ENCODE data around the gene ZNF423.

The ZNF423 gene

GRCh38 chr16:49452108-49452507 lies 403.8 kb downstream of the ZNF423 start:
- no peak for DNase-seq

GRCh38 chr16:49446805-49447204 lies 409.1 kb downstream of the ZNF423 start:
- no peak for DNase-seq

GRCh38 chr16:49443576-49443975 lies 412.3 kb downstream of the ZNF423 start:
- no peak for DNase-seq

- DNase-seq = no peak
Measured at GRCh38 chr16:49442805-49443204, 413.1 kb downstream of the ZNF423 start.

GRCh38 chr16:49441366-49441780 lies 414.5 kb downstream of the ZNF423 start:
- peak; percentile 46 for DNase-seq

- no peak for DNase-seq
Measured at GRCh38 chr16:49440156-49441065, 415.5 kb downstream of the ZNF423 start.

GRCh38 chr16:49439676-49440075 lies 416.2 kb downstream of the ZNF423 start:
- no peak for DNase-seq

- no peak for DNase-seq
Measured at GRCh38 chr16:49439050-49439449, 416.9 kb downstream of the ZNF423 start.

All from stimulated activated CD4-positive, alpha-beta T cell treated with anti-CD3 and anti-CD28 coated beads, Interleukin-4, amount 100 ng/mL, for 1 hour (primary cell).